ENCODE data around the gene VEPH1. TPM values are rescaled to one million over a fixed set of nuclear protein-coding genes. Genes with fewer than 3 reads are reported as not detected.

Gene VEPH1
- total RNA-seq, 1 donor from 2014 or later, result 3.7 TPM

GRCh38 chr3:157226173-157226847 lies 276.9 kb downstream of the VEPH1 start:
- no peak for DNase-seq (ENCODE audit: low read depth)
- H3K4me3 ChIP-seq (ENCODE audit: low read depth, low read length), result no peak overlapping the region
- TF ChIP-seq, protein P1, sequence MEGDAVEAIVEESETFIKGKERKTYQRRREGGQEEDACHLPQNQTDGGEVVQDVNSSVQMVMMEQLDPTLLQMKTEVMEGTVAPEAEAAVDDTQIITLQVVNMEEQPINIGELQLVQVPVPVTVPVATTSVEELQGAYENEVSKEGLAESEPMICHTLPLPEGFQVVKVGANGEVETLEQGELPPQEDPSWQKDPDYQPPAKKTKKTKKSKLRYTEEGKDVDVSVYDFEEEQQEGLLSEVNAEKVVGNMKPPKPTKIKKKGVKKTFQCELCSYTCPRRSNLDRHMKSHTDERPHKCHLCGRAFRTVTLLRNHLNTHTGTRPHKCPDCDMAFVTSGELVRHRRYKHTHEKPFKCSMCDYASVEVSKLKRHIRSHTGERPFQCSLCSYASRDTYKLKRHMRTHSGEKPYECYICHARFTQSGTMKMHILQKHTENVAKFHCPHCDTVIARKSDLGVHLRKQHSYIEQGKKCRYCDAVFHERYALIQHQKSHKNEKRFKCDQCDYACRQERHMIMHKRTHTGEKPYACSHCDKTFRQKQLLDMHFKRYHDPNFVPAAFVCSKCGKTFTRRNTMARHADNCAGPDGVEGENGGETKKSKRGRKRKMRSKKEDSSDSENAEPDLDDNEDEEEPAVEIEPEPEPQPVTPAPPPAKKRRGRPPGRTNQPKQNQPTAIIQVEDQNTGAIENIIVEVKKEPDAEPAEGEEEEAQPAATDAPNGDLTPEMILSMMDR (conservative IDR thresholded peaks at IDR 0.05; ENCODE audit: low read depth, low read length), result no peak

- TF ChIP-seq, protein P1 (conservative IDR thresholded peaks at IDR 0.05; ENCODE audit: low read depth, low read length), result no peak
- no peak overlapping the region for H3K4me3 ChIP-seq (ENCODE audit: low read depth, low read length)
- no peak for DNase-seq (ENCODE audit: low read depth)
Observed at GRCh38 chr3:157225001-157225400, 278.2 kb downstream of the VEPH1 start.

DNA sequence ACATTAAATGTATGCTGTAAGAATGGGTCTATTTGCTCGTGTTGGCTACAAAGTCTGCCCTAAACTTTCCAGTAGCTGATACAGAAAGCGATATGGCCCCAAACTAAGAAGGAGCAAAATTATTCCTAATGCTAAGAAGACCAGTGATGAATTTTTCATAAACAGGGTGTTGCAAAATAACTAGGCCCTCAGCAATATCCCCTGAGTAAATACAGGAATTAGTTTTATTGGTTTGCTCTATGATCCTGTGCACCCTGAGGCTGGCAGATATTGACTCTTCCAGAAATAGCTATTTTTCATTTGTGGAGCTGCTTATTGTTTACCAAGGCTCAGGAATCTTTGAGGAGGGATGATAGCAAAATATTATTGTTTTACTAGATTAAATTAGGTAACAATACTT lies 282.3 kb downstream of the VEPH1 start:
- H3K4me3 ChIP-seq (ENCODE audit: low read depth, low read length), result no peak overlapping the region
- DNase-seq (ENCODE audit: low read depth), result no peak
- TF ChIP-seq, protein P1 (conservative IDR thresholded peaks at IDR 0.05; ENCODE audit: low read depth, low read length), result no peak

DNA sequence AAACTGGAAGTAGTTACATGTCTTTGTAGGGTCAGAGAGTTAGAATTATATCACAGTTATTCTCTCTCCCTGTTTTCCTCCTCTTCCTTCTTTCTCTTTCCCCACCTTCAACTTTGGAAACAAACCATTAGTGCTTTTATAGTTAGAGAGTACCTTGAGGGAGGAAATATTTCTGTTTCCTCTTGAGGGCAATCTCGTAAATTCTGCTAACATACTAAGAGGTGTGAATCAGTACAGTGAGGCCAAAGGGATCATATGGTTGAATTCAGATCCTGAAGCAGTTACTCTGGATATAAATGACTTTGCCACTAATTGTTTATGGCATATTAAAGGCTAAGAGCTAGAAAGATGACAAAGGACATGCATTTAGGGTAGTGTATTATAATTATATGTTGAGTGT lies 283.0 kb downstream of the VEPH1 start:
- DNase-seq (ENCODE audit: low read depth), result no peak
- TF ChIP-seq, protein P1 (conservative IDR thresholded peaks at IDR 0.05; ENCODE audit: low read depth, low read length), result no peak
- H3K4me3 ChIP-seq (ENCODE audit: low read depth, low read length), result no peak overlapping the region

- no peak overlapping the region for H3K4me3 ChIP-seq (ENCODE audit: low read depth, low read length)
- TF ChIP-seq, protein P1 (conservative IDR thresholded peaks at IDR 0.05; ENCODE audit: low read depth, low read length), result no peak
Observed at GRCh38 chr3:157219215-157219614, 284.0 kb downstream of the VEPH1 start.

More at GRCh38 chr3:157219215-157219614, 284.0 kb downstream of the VEPH1 start:
- DNase-seq (ENCODE audit: low read depth), result no peak

Other genes with a start within 250 kb of the VEPH1 start
- 6.1 and 24.2 TPM in 2 replicates for gene PTX3, start 66.6 kb downstream of the VEPH1 start, total RNA-seq